Small intestine (tissue), 7 donors: Measurements from ENCODE around the gene WIPF3. TPM values are rescaled to one million over a fixed set of nuclear protein-coding genes. Genes with fewer than 3 reads are reported as not detected.
"Not testable (repeated sequence)": the region's sequence is repeated elsewhere in the genome, so short reads cannot be mapped to it uniquely, and the experiment has no call there.

ENCODE experiments used
- DNase-seq, 2 donors: peaks; one replicate each; pipeline versions ENCODE4 v3.0.0 to v3.0.0-alpha.2; 2013
- FAIRE-seq: peaks from 2 replicates; lab custom pipeline; 2012; peaks lifted over from hg19 to GRCh38; lab: Jason Lieb, UNC
- H3K27ac ChIP-seq, 3 donors: one replicate each; pipeline ENCODE4 v1.5.1; 2013; ENCODE audit warnings: low read length in 2 of 3, mild to moderate bottlenecking in 2 of 3, control low read depth in 1 of 3, inconsistent platforms in 1 of 3, low read depth in 1 of 3, moderate library complexity in 1 of 3
- H3K27me3 ChIP-seq, 3 donors: one replicate each; pipeline ENCODE4 v1.6.1; 2013; ENCODE audit warnings: low read length in 3 of 3, inconsistent platforms in 1 of 3; ENCODE audit not compliant: control insufficient read depth in 3 of 3, insufficient read depth in 3 of 3
- H3K36me3 ChIP-seq, 3 donors: one replicate each; pipeline ENCODE4 v1.6.1; 2013; ENCODE audit warnings: low read length in 3 of 3, inconsistent platforms in 1 of 3, low read depth in 1 of 3, mild to moderate bottlenecking in 1 of 3, moderate library complexity in 1 of 3; ENCODE audit not compliant: control insufficient read depth in 3 of 3, insufficient read depth in 2 of 3
- H3K4me1 ChIP-seq, 3 donors: one replicate each; pipeline ENCODE4 v1.6.1; 2013; ENCODE audit warnings: low read length in 2 of 3, inconsistent platforms in 1 of 3, low read depth in 1 of 3, mild to moderate bottlenecking in 1 of 3, moderate library complexity in 1 of 3; ENCODE audit not compliant: control insufficient read depth in 3 of 3, insufficient read depth in 2 of 3
- H3K4me3 ChIP-seq, 3 donors: one replicate each; pipeline ENCODE4 v1.5.1; 2013; ENCODE audit warnings: low read length in 3 of 3, control low read depth in 1 of 3, inconsistent platforms in 1 of 3, low read depth in 1 of 3, mild to moderate bottlenecking in 1 of 3, moderate library complexity in 1 of 3
- H3K9me3 ChIP-seq, 2 donors: one replicate each; pipeline ENCODE4 v1.6.1; 2013; ENCODE audit warnings: low read depth in 1 of 2, low read length in 1 of 2; ENCODE audit not compliant: control insufficient read depth in 2 of 2, insufficient read depth in 1 of 2
- WGBS, 3 donors: extraction: QIAGEN DNeasy Blood & Tissue Kit; methylation state at CpG; one replicate each; pipeline ENCODE4 v1.1.7; 2013; 5-methylcytosine and 5-hydroxymethylcytosine counted together
- polyA plus RNA-seq, 4 donors: library from polyadenylated mRNA; stranded (reverse) in 3 of 4; unstranded in 1 of 4; fragments of 200-250 nt in 3 of 4; fragments of 120-200 nt in 1 of 4; gene quantifications; one replicate each; pipeline versions ENCODE4 v1.2.1 to v1.2.3, GENCODE V29; 2013
- donor health status: healthy with polysubstance abuse.
- donor health status: control.
- donor health status: control.
- donor health status: Bipolar disorder and iron deficiency.
- donor health status: healthy.

The WIPF3 gene
- polyA plus RNA-seq, 4 donors = 1.1 to 28.5 (median 1.7) TPM

GRCh38 chr7:29953726-29954347 lies 147.5 kb downstream of the WIPF3 start:
- WGBS, 3 donors = 85 to 95% (median 86%) methylated on average over 4 of the region's 4 CpGs
- Histone ChIP-seq H3K9me3 (peaks cover 0 to 13% of the 10 kb centered on the region in 2 donors), H3K36me3 (peaks cover 0 to 29% (median 0%) of the 10 kb centered on the region in 3 donors), H3K27ac (no peak overlapping the region), H3K27me3 (no peaks in the 10 kb centered on the region), H3K4me3 (no peak overlapping the region), H3K4me1 (no peaks in the 10 kb centered on the region)
- FAIRE-seq (no peak), DNase-seq (no peak)

- peaks cover 0 to 22% (median 0%) of the 10 kb centered on the region in 3 donors for H3K36me3 ChIP-seq
- no peak overlapping the region for H3K27ac ChIP-seq
- FAIRE-seq = no peak
- H3K4me1 ChIP-seq = no peaks in the 10 kb centered on the region
- no peak overlapping the region for H3K4me3 ChIP-seq
- no peak for DNase-seq
- H3K9me3 ChIP-seq = peaks cover 0 to 11% of the 10 kb centered on the region in 2 donors
- no peaks in the 10 kb centered on the region for H3K27me3 ChIP-seq
- 74 to 85% (median 74%) methylated on average over 7 of the region's 7 CpGs for WGBS, 3 donors
Observed at GRCh38 chr7:29955075-29955792, 148.9 kb downstream of the WIPF3 start.

GRCh38 chr7:29955799-29956486 lies 149.6 kb downstream of the WIPF3 start:
- DNase-seq (no peak), FAIRE-seq (no peak)
- H3K9me3 ChIP-seq = peaks cover 0 to 4% of the 10 kb centered on the region in 2 donors
- no peak overlapping the region for H3K27ac ChIP-seq
- WGBS, 3 donors = 52 to 69% (median 54%) methylated on average over 8 of the region's 8 CpGs
- no peaks in the 10 kb centered on the region for H3K27me3 ChIP-seq
- no peaks in the 10 kb centered on the region for H3K4me1 ChIP-seq
- H3K4me3 ChIP-seq = no peak overlapping the region
- peaks cover 0 to 15% (median 0%) of the 10 kb centered on the region in 3 donors for H3K36me3 ChIP-seq

- FAIRE-seq (no peak), DNase-seq (no peak)
- H3K27me3 ChIP-seq = no peaks in the 10 kb centered on the region
- no peaks in the 10 kb centered on the region for H3K4me1 ChIP-seq
- no peaks in the 10 kb centered on the region for H3K9me3 ChIP-seq
- WGBS, 3 donors = 56 to 74% (median 60%) methylated on average over 3 of the region's 3 CpGs
- H3K36me3 ChIP-seq = peaks cover 0 to 11% (median 0%) of the 10 kb centered on the region in 3 donors
- no peak overlapping the region for H3K4me3 ChIP-seq
- no peak overlapping the region for H3K27ac ChIP-seq
Observed at GRCh38 chr7:29956487-29956836, 150.2 kb downstream of the WIPF3 start.

GRCh38 chr7:29957521-29958310 lies 151.4 kb downstream of the WIPF3 start:
- WGBS, 3 donors = 74 to 88% (median 83%) methylated on average over 9 of the region's 9 CpGs
- H3K27ac ChIP-seq = no peak overlapping the region
- H3K36me3 ChIP-seq = peaks cover 0 to 8% (median 0%) of the 10 kb centered on the region in 3 donors
- no peak for DNase-seq
- H3K4me1 ChIP-seq = no peaks in the 10 kb centered on the region
- no peaks in the 10 kb centered on the region for H3K9me3 ChIP-seq
- no peak overlapping the region for H3K4me3 ChIP-seq
- no peaks in the 10 kb centered on the region for H3K27me3 ChIP-seq
- FAIRE-seq = no peak

GRCh38 chr7:29958667-29959358 lies 152.5 kb downstream of the WIPF3 start:
- FAIRE-seq (no peak), DNase-seq (no peak)
- Histone ChIP-seq H3K9me3 (no peaks in the 10 kb centered on the region), H3K27ac (no peak overlapping the region), H3K4me3 (no peak overlapping the region), H3K27me3 (no peaks in the 10 kb centered on the region), H3K4me1 (no peaks in the 10 kb centered on the region), H3K36me3 (peaks cover 0 to 8% (median 0%) of the 10 kb centered on the region in 3 donors)
- WGBS, 3 donors = 89 to 93% (median 92%) methylated on average over 8 of the region's 8 CpGs

- not testable (repeated sequence) for FAIRE-seq
Observed at GRCh38 chr7:29961611-29962010, 155.3 kb downstream of the WIPF3 start.

More at GRCh38 chr7:29961611-29962010, 155.3 kb downstream of the WIPF3 start:
- not testable (repeated sequence) for H3K4me3 ChIP-seq, H3K9me3 ChIP-seq, H3K27ac ChIP-seq, H3K4me1 ChIP-seq, H3K27me3 ChIP-seq, DNase-seq, H3K36me3 ChIP-seq
- WGBS, 3 donors = 97 to 99% (median 97%) methylated on average over 4 to 17 of the region's 19 CpGs
